NT2/D1 (cell line): Measurements from ENCODE around the gene MUC5B.
"Not testable (repeated sequence)": the region's sequence is repeated elsewhere in the genome, so short reads cannot be mapped to it uniquely, and the experiment has no call there.

Experiments
- YY1 ChIP-seq: IDR thresholded peaks from 2 replicates; pipeline ENCODE4 v1.6.1; 2011; ENCODE audit not compliant: insufficient read length, insufficient read depth
- ZNF274 ChIP-seq: IDR thresholded peaks from 2 replicates; pipeline ENCODE4 v1.6.1; 2011; ENCODE audit warnings: mild to moderate bottlenecking, low read depth, low read length

GRCh38 chr11:1265480-1265879, 42.6 kb downstream of the MUC5B start:
- not testable (repeated sequence) for TF ChIP-seq ZNF274, YY1
